Spinal cord (tissue), 10 donors: Measurements from ENCODE around the gene KCNK4. TPM values are rescaled to one million over a fixed set of nuclear protein-coding genes. Genes with fewer than 3 reads are reported as not detected.

ENCODE experiments used
- DNase-seq, 6 donors: peaks; one replicate each; pipeline versions ENCODE4 v3.0.0 to v3.0.0-alpha.2; 2013 to 2015; ENCODE audit warnings: low spot score in 6 of 6, low read depth in 4 of 6
- H3K27ac ChIP-seq: one replicate; pipeline ENCODE4 v1.5.1; 2013; ENCODE audit warnings: low read depth, low read length, control low read depth
- H3K27me3 ChIP-seq: one replicate; pipeline ENCODE4 v1.6.1; 2013; ENCODE audit warnings: low read length; ENCODE audit not compliant: control insufficient read depth, insufficient read depth
- H3K36me3 ChIP-seq: one replicate; pipeline ENCODE4 v1.6.1; 2013; ENCODE audit warnings: low read length; ENCODE audit not compliant: control insufficient read depth, insufficient read depth
- H3K4me1 ChIP-seq: one replicate; pipeline ENCODE4 v1.6.1; 2013; ENCODE audit warnings: low read length; ENCODE audit not compliant: control insufficient read depth, insufficient read depth
- H3K4me3 ChIP-seq: one replicate; pipeline ENCODE4 v1.5.1; 2013; ENCODE audit warnings: low read depth, low read length, control low read depth
- H3K9me3 ChIP-seq: one replicate; pipeline ENCODE4 v1.6.1; 2013; ENCODE audit warnings: low read length; ENCODE audit not compliant: control insufficient read depth, insufficient read depth
- WGBS: methylation state at CpG from one replicate; pipeline ENCODE4 v1.1.5; 2013; ENCODE audit warnings: missing lambda C conversion rate; ENCODE audit not compliant: insufficient coverage; 5-methylcytosine and 5-hydroxymethylcytosine counted together
- polyA plus RNA-seq, 2 donors: library from polyadenylated mRNA; unstranded; fragments of 120-200 nt; gene quantifications; one replicate each; pipeline ENCODE4 v1.2.1, GENCODE V29; 2013; ENCODE audit not compliant: insufficient read length in 2 of 2
- total RNA-seq, 2 donors: library from RNA; depleted of rRNA in 1 of 2; stranded (reverse); fragments of 120-200 nt in 1 of 2; fragments of >200 nt in 1 of 2; gene quantifications; one replicate each; pipeline versions ENCODE4 v1.2.3 to v1.2.4, GENCODE V29; 2013 to 2014
- donor health status: healthy.

The KCNK4 gene
- total and polyA plus RNA-seq, 4 donors: 1.0 to 7.8 (median 4.8) TPM

GRCh38 chr11:64281957-64282770, 8.9 kb upstream of the KCNK4 start:
- peaks cover 60% of the 10 kb centered on the region for H3K36me3 ChIP-seq
- no peaks in the 10 kb centered on the region for H3K9me3 ChIP-seq
- DNase-seq: no peak
- peaks cover 28% of the 10 kb centered on the region for H3K4me1 ChIP-seq
- WGBS: 97% methylated on average over 15 of the region's 22 CpGs
- H3K27me3 ChIP-seq: no peaks in the 10 kb centered on the region
- no peak overlapping the region for H3K27ac ChIP-seq
- H3K4me3 ChIP-seq: no peak overlapping the region

- Histone ChIP-seq H3K4me3 (no peak overlapping the region), H3K27me3 (no peaks in the 10 kb centered on the region), H3K9me3 (no peaks in the 10 kb centered on the region), H3K4me1 (peaks cover 37% of the 10 kb centered on the region), H3K27ac (no peak overlapping the region), H3K36me3 (peaks cover 62% of the 10 kb centered on the region)
- 96% methylated on average over 3 of the region's 3 CpGs for whole genome bisulfite sequencing
- no peak for DNase-seq
Measured at GRCh38 chr11:64283092-64283491, 8.0 kb upstream of the KCNK4 start.

GRCh38 chr11:64284048-64284961, 6.8 kb upstream of the KCNK4 start, which contains the start of gene BAD:
Gene BAD (minus strand): TSS chr11:64284665. CDS start chr11:64284368, 297 bp downstream.
- peaks cover 42% of the 10 kb centered on the region for H3K4me1 ChIP-seq
- H3K27me3 ChIP-seq: no peaks in the 10 kb centered on the region
- WGBS: 5% methylated on average over 33 of the region's 44 CpGs
- peak within 1 kb of the TSS; percentile 74 for H3K4me3 ChIP-seq
- H3K27ac ChIP-seq: peak within 1 kb of the TSS; percentile 99
- peak; percentile 82 to 98 (median 90) for DNase-seq
- peaks cover 64% of the 10 kb centered on the region for H3K36me3 ChIP-seq
- no peaks in the 10 kb centered on the region for H3K9me3 ChIP-seq

- Histone ChIP-seq H3K9me3 (no peaks in the 10 kb centered on the region), H3K27me3 (peaks cover 2% of the 10 kb centered on the region), H3K4me1 (peaks cover 42% of the 10 kb centered on the region), H3K36me3 (peaks cover 60% of the 10 kb centered on the region), H3K4me3 (peak within 1 kb of the TSS; percentile 74), H3K27ac (peak within 1 kb of the TSS; percentile 99)
- WGBS: 0% methylated on average over 102 of the region's 102 CpGs
- peak; percentile 75 to 96 (median 79) for DNase-seq
Measured at GRCh38 chr11:64284962-64285884, 5.9 kb upstream of the KCNK4 start, which contains the start of gene GPR137. Gene GPR137 (plus strand): TSS chr11:64285848. CDS start chr11:64286525, 677 bp downstream.

- Histone ChIP-seq H3K36me3 (peaks cover 57% of the 10 kb centered on the region), H3K27me3 (peaks cover 11% of the 10 kb centered on the region), H3K27ac (peak overlapping the region; percentile 69), H3K9me3 (no peaks in the 10 kb centered on the region), H3K4me1 (peaks cover 48% of the 10 kb centered on the region), H3K4me3 (peak overlapping the region; percentile 74)
- WGBS: 30% methylated on average over 29 of the region's 40 CpGs
- DNase-seq: no peak
Measured at GRCh38 chr11:64285885-64286800, 5.0 kb upstream of the KCNK4 start.

- DNase-seq: no peak
- Histone ChIP-seq H3K9me3 (no peaks in the 10 kb centered on the region), H3K27me3 (peaks cover 14% of the 10 kb centered on the region), H3K27ac (no peak overlapping the region), H3K4me3 (no peak overlapping the region), H3K4me1 (peaks cover 50% of the 10 kb centered on the region), H3K36me3 (peaks cover 51% of the 10 kb centered on the region)
- 88% methylated on average over 9 of the region's 9 CpGs for WGBS
Measured at GRCh38 chr11:64286801-64287159, 4.3 kb upstream of the KCNK4 start.

GRCh38 chr11:64287676-64288352, 3.3 kb upstream of the KCNK4 start:
- H3K4me3 ChIP-seq: no peak overlapping the region
- peaks cover 19% of the 10 kb centered on the region for H3K27me3 ChIP-seq
- peaks cover 56% of the 10 kb centered on the region for H3K4me1 ChIP-seq
- peaks cover 41% of the 10 kb centered on the region for H3K36me3 ChIP-seq
- no peak for DNase-seq
- H3K9me3 ChIP-seq: no peaks in the 10 kb centered on the region
- WGBS: 96% methylated on average over 33 of the region's 33 CpGs
- H3K27ac ChIP-seq: no peak overlapping the region

- Histone ChIP-seq H3K4me3 (no peak overlapping the region), H3K27me3 (peaks cover 25% of the 10 kb centered on the region), H3K9me3 (no peaks in the 10 kb centered on the region), H3K27ac (no peak overlapping the region), H3K36me3 (peaks cover 37% of the 10 kb centered on the region), H3K4me1 (peaks cover 57% of the 10 kb centered on the region)
- no peak for DNase-seq
- WGBS: 82% methylated on average over 9 of the region's 9 CpGs
Measured at GRCh38 chr11:64288353-64288750, 2.8 kb upstream of the KCNK4 start.
